PC-9 (cell line): ENCODE measurements around the gene NEDD8.

Experiments used
- EZH2 ChIP-seq: fragments of 200-600 bp; sonication (generic); IDR thresholded peaks from 2 replicates; pipeline ENCODE4 v1.8.0; 2017; ENCODE audit warnings: antibody characterized with exemption, low read depth
- TF ChIP-seq, protein P1 (sequence below): fragments of 200-600 bp; sonication (generic); conservative IDR thresholded peaks from 2 replicates; pipeline ENCODE4 v1.6.1; 2017; ENCODE audit warnings: mixed run types, antibody characterized with exemption, mild to moderate bottlenecking, moderate library complexity

DNA sequence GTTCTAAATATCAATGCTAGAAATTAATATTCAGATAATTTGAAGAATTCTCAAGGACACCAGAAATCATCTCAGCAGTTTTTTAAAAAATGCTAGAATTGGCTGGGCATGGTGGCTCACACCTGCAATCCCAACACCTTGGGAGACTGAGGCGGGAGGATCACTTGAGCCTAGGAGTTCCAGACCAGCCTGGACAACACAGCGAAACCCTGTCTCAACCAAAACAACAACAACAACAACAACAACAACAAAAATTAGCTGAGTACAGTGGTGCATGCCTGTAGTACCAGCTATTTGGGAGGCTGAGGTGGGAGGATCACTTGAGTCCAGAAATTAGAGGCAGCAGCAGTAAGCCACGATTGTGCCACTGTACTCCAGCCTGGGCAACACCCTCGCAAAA is 13.1 kb downstream of the NEDD8 start:
- TF ChIP-seq, protein P1, sequence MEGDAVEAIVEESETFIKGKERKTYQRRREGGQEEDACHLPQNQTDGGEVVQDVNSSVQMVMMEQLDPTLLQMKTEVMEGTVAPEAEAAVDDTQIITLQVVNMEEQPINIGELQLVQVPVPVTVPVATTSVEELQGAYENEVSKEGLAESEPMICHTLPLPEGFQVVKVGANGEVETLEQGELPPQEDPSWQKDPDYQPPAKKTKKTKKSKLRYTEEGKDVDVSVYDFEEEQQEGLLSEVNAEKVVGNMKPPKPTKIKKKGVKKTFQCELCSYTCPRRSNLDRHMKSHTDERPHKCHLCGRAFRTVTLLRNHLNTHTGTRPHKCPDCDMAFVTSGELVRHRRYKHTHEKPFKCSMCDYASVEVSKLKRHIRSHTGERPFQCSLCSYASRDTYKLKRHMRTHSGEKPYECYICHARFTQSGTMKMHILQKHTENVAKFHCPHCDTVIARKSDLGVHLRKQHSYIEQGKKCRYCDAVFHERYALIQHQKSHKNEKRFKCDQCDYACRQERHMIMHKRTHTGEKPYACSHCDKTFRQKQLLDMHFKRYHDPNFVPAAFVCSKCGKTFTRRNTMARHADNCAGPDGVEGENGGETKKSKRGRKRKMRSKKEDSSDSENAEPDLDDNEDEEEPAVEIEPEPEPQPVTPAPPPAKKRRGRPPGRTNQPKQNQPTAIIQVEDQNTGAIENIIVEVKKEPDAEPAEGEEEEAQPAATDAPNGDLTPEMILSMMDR: no peak
- no peak for TF ChIP-seq EZH2
